Fibroblast of skin of abdomen (primary cell): ENCODE measurements around the gene SCT. TPM values are rescaled to one million over a fixed set of nuclear protein-coding genes. Genes with fewer than 3 reads are reported as not detected.
A peak's percentile ranks its signal among the peaks of the same experiment; 100 is the strongest.
"Not testable (repeated sequence)": the region's sequence is repeated elsewhere in the genome, so short reads cannot be mapped to it uniquely, and the experiment has no call there.

ENCODE experiments used
- DNase-seq: peaks from one replicate; pipeline ENCODE4 v3.0.0-alpha.2; 2013
- polyA plus RNA-seq, 2 experiments: library from polyadenylated mRNA; unstranded; fragments of 120-200 nt; gene quantifications; one replicate each; pipeline ENCODE4 v1.2.1, GENCODE V29; 2013; ENCODE audit not compliant: insufficient read length in 2 of 2

The SCT gene
- 0.37 TPM for polyA plus RNA-seq (2013, experiment 1 of 2; ENCODE audit: insufficient read length)
- 0.35 TPM for polyA plus RNA-seq (2013, experiment 2 of 2; ENCODE audit: insufficient read length)

- DNase-seq, result no peak
Measured at GRCh38 chr11:626475-627307, at the start of gene SCT. Gene SCT, minus strand, starts transcription at chr11:627181. Its CDS starts 38 bp downstream, at chr11:627143.

GRCh38 chr11:674406-674805 is 47.4 kb upstream of the SCT start:
- no peak for DNase-seq

- DNase-seq, result no peak
Measured at GRCh38 chr11:673866-674265, 46.9 kb upstream of the SCT start.

GRCh38 chr11:665704-666281 is 38.8 kb upstream of the SCT start:
- peak; percentile 65 for DNase-seq

GRCh38 chr11:665062-665703 is 38.2 kb upstream of the SCT start:
- peak; percentile 10 for DNase-seq

- peak; percentile 29 for DNase-seq
Measured at GRCh38 chr11:662689-663274, 35.8 kb upstream of the SCT start.

- no peak for DNase-seq
Measured at GRCh38 chr11:660681-661444, 33.9 kb upstream of the SCT start.

GRCh38 chr11:660281-660680 is 33.3 kb upstream of the SCT start:
- no peak for DNase-seq

GRCh38 chr11:659532-660085 is 32.6 kb upstream of the SCT start:
- no peak for DNase-seq

GRCh38 chr11:657691-658126 is 30.7 kb upstream of the SCT start:
- no peak for DNase-seq

- DNase-seq, result no peak
Measured at GRCh38 chr11:656866-657265, 29.9 kb upstream of the SCT start.

- no peak for DNase-seq
Measured at GRCh38 chr11:656426-656825, 29.4 kb upstream of the SCT start.

GRCh38 chr11:655036-655726 is 28.2 kb upstream of the SCT start:
- DNase-seq, result no peak

GRCh38 chr11:654444-654843 is 27.5 kb upstream of the SCT start:
- not testable (repeated sequence) for DNase-seq

GRCh38 chr11:653837-654236 is 26.9 kb upstream of the SCT start:
- DNase-seq, result no peak

GRCh38 chr11:653136-653535 is 26.2 kb upstream of the SCT start:
- DNase-seq, result not testable (repeated sequence)

- DNase-seq, result no peak
Measured at GRCh38 chr11:650482-650881, 23.5 kb upstream of the SCT start.

GRCh38 chr11:647672-648158 is 20.7 kb upstream of the SCT start:
- not testable (repeated sequence) for DNase-seq

- DNase-seq, result no peak
Measured at GRCh38 chr11:646214-646613, 19.2 kb upstream of the SCT start.

GRCh38 chr11:645536-645935 is 18.6 kb upstream of the SCT start:
- DNase-seq, result no peak
